WERI-Rb-1 (cell line): ENCODE measurements around the gene KRT85.

ENCODE experiments used
- DNase-seq: peaks from one replicate; pipeline ENCODE4 v3.0.0-alpha.2; 2020
- H3K27ac ChIP-seq: fragments of 250-450 bp; sonication (Bioruptor Pico); 2 replicates; pipeline ENCODE4 v1.5.1; 2020; ENCODE audit warnings: mild to moderate bottlenecking, moderate library complexity
- H3K27me3 ChIP-seq: fragments of 250-450 bp; sonication (Bioruptor Pico); 2 replicates; pipeline ENCODE4 v1.5.1; 2021; ENCODE audit warnings: mild to moderate bottlenecking, low read depth, moderate library complexity; ENCODE audit not compliant: insufficient read depth, severe bottlenecking
- H3K36me3 ChIP-seq: fragments of 250-450 bp; sonication (Bioruptor Pico); 2 replicates; pipeline ENCODE4 v1.5.1; 2020; ENCODE audit warnings: mild to moderate bottlenecking, moderate library complexity
- H3K4me3 ChIP-seq: 2 replicates; pipeline ENCODE4 v1.5.1; 2011; ENCODE audit warnings: low read depth, mild to moderate bottlenecking, control low read depth, low read length
- H3K9me3 ChIP-seq: fragments of 250-450 bp; sonication (Bioruptor Pico); 2 replicates; pipeline ENCODE4 v1.5.1; 2021; ENCODE audit warnings: mild to moderate bottlenecking, moderate library complexity; ENCODE audit not compliant: severe bottlenecking
- CTCF ChIP-seq: IDR thresholded peaks from 2 replicates; pipeline ENCODE4 v1.5.1; 2011; ENCODE audit warnings: low read depth, mild to moderate bottlenecking, control low read depth, inconsistent platforms, low read length

KRT85 gene

GRCh38 chr12:52323001-52323400, 44.3 kb downstream of the KRT85 start:
- H3K4me3 ChIP-seq = no peak overlapping the region
- no peak for TF ChIP-seq CTCF
- peaks cover 34% of the 10 kb centered on the region for H3K27me3 ChIP-seq
- H3K9me3 ChIP-seq = no peaks in the 10 kb centered on the region
- DNase-seq = no peak
- no peak overlapping the region for H3K27ac ChIP-seq
- no peaks in the 10 kb centered on the region for H3K36me3 ChIP-seq

- Histone ChIP-seq H3K4me3 (no peak overlapping the region), H3K27me3 (peaks cover 30% of the 10 kb centered on the region), H3K36me3 (no peaks in the 10 kb centered on the region), H3K27ac (no peak overlapping the region), H3K9me3 (no peaks in the 10 kb centered on the region)
- no peak for DNase-seq
- TF ChIP-seq CTCF = no peak
Measured at GRCh38 chr12:52322069-52322468, 45.2 kb downstream of the KRT85 start.

DNA sequence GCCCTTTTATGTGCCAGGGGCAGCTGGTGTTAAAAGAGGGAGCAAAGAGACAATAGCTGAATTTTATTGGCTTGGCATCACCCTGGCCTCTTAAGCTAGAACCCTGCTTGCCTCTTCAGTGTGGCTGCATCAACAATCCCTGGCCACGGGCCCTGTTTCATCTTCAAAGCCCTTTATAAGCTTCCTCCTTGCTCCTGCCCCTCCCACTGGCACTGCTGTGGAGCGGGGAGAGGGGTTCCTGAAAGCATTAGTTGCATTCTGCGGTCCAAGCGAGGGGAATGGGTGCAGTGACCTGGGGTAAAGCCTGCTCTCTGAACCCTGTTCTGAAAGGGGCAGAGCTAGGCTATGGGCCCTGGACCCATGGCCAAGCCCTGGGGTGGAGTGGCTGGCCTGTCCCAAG, 45.9 kb downstream of the KRT85 start:
- Histone ChIP-seq H3K36me3 (no peaks in the 10 kb centered on the region), H3K27me3 (peaks cover 29% of the 10 kb centered on the region), H3K27ac (no peak overlapping the region), H3K4me3 (no peak overlapping the region), H3K9me3 (no peaks in the 10 kb centered on the region)
- TF ChIP-seq CTCF = no peak
- DNase-seq = no peak

DNA sequence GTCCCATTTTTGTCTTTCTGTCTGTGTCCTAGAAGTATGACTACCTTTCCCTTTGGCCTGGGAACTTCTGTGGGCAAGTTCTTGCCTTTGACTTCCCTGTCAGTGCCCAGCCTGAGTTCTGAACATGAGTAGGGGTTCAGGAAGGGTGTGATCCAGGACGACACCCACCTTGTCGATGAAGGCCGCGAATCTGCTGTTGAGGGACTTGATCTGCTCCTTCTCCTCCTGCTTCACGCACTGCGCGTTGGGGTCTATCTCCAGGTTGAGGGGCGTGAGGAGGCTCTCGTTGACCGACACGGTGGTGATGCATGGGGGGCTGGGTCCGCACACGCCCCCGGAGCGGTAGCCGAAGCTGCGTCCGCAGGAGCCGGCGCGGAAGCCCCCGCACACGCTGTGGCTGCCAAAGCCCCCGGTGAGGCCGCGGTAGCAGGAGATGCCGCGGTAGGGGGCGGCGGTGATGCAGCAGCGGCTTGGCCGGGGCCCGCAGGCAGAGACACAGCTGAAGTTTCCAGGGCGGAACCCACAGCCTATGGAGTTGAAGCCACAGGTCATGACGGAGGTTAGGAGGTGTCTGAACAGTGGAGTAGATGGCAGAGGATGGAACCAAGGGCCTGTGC, 46.4 kb downstream of the KRT85 start, which contains the start of gene KRT83:
TSS of gene KRT83 (minus strand) at position 615 of the 617 bp plus-strand sequence. CDS start at position 552, 63 bp downstream.
- Histone ChIP-seq H3K4me3 (no peak within 1 kb of the TSS), H3K27ac (no peak within 1 kb of the TSS), H3K36me3 (no peaks in the 10 kb centered on the region), H3K27me3 (peaks cover 29% of the 10 kb centered on the region), H3K9me3 (no peaks in the 10 kb centered on the region)
- no peak for DNase-seq
- no peak for TF ChIP-seq CTCF

GRCh38 chr12:52319097-52319496, 48.2 kb downstream of the KRT85 start:
- peaks cover 25% of the 10 kb centered on the region for H3K27me3 ChIP-seq
- no peak overlapping the region for H3K4me3 ChIP-seq
- no peaks in the 10 kb centered on the region for H3K9me3 ChIP-seq
- DNase-seq = no peak
- H3K27ac ChIP-seq = no peak overlapping the region
- TF ChIP-seq CTCF = peak; percentile 18; the same call in 1 of the 2 replicates
- H3K36me3 ChIP-seq = no peaks in the 10 kb centered on the region
